Heart left ventricle (tissue), 13 donors: ENCODE measurements around the gene VKORC1.

Source experiments
- POLR2A ChIP-seq, 2 donors: fragments of 450-650 bp; IDR thresholded peaks; one replicate each; pipeline ENCODE4 v1.6.1; 2017; ENCODE audit warnings: antibody characterized with exemption in 2 of 2, mild to moderate bottlenecking in 2 of 2, moderate library complexity in 2 of 2
- TF ChIP-seq, protein P1 (sequence below), 12 donors: fragments of 200-600 bp; sonication (generic) in 4 of 12; IDR thresholded peaks; one replicate each; pipeline versions ENCODE4 v1.5.0 to v1.8.0; 2018 to 2022; ENCODE audit warnings: antibody characterized with exemption in 12 of 12, mild to moderate bottlenecking in 5 of 12
- donor health status: ischemic (EF 13 %, LVEDD 7.1; RV severe dilation, severe dysfunction).
- donor health status: DM: no; HTN: yes; CAD: no.
- donor health status: DM: no; HTN: no; CAD: no.
- donor health status: ischemic (EF 25% LVEDD 6.9; RV normal size, moderate dysfunction).
- donor health status: ischemic (EF 25% LVEDD 5.7; RV mildly dilated, moderate dysfunction).
- donor health status: ischemic (EF 35%, LVEDD 5.7; RV mildly dilated, moderate dysfunction).
- donor health status: nonischemic (EF 11% LVEDD 7.7; RV severe dilation, severe dysfunction).
- donor health status: DM: yes; HTN: yes; CAD: no.
- donor health status: PGD.
- donor health status: ischemic (EF 29% LVEDD 5.4; RV normal size, mild dysfunction).
- donor health status: nonischemic (EF 23%, LVEDD 6.1; RV moderate dilation, normal function).

DNA sequence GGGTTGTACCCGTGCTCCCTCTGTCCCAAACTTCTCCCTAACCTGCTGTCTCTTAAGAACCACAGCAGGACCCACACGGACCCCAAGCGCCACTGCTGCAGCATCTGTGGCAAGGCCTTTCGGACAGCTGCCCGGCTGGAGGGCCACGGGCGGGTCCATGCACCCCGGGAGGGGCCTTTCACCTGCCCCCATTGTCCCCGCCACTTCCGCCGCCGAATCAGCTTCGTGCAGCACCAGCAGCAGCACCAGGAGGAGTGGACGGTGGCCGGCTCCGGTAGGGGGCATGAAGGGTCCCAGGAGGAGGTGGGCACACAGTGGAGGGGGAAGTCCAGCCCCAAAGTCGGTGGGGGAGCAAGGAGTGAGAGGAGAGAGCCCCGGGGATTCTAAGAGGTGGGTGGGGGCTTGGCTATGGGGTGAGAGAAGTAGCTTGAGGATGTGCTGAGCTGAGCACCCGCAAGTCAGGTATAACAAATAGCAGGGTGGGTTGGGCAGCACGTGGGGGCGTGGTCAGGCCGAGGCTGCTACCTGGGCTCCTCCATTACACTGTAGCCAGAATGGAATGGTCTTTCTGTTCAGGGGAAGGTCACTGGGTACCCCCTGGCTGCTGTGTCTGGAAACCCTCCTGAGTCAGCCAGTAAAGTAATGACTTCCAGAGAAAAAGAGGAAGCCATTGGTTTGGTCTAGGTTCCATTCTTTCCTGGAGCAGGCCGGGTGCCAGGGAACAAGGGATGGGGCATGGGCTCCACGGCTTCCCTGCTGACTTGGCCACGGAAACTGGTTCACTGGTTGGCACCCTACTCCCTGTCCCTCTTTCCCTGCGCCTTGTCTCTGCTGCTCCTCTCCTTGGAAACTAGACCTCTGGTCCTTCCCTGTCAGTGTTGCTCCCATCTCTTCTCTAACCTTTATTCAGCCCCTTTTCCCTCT is 12.9 kb downstream of the VKORC1 start:
- TF ChIP-seq, protein P1, sequence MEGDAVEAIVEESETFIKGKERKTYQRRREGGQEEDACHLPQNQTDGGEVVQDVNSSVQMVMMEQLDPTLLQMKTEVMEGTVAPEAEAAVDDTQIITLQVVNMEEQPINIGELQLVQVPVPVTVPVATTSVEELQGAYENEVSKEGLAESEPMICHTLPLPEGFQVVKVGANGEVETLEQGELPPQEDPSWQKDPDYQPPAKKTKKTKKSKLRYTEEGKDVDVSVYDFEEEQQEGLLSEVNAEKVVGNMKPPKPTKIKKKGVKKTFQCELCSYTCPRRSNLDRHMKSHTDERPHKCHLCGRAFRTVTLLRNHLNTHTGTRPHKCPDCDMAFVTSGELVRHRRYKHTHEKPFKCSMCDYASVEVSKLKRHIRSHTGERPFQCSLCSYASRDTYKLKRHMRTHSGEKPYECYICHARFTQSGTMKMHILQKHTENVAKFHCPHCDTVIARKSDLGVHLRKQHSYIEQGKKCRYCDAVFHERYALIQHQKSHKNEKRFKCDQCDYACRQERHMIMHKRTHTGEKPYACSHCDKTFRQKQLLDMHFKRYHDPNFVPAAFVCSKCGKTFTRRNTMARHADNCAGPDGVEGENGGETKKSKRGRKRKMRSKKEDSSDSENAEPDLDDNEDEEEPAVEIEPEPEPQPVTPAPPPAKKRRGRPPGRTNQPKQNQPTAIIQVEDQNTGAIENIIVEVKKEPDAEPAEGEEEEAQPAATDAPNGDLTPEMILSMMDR (IDR thresholded peaks at IDR 0.05), result no peak
- TF ChIP-seq POLR2A (IDR thresholded peaks at IDR 0.05), result no peak
